ENCODE measurements around the gene SNX5. TPM values are rescaled to one million over a fixed set of nuclear protein-coding genes. Genes with fewer than 3 reads are reported as not detected.
"Not testable (repeated sequence)": the region's sequence is repeated elsewhere in the genome, so short reads cannot be mapped to it uniquely, and the experiment has no call there.

The SNX5 gene
- total RNA-seq, 1 experiment from 2014 or later: 129 TPM

GRCh38 chr20:17960400-17960885 lies 8.2 kb downstream of the SNX5 start:
- DNase-seq (ENCODE audit: low read depth): not testable (repeated sequence)

- DNase-seq (ENCODE audit: low read depth): no peak
These were observed 9.4 kb downstream of the SNX5 start for GRCh38 chr20:17959257-17959627.

- no peak for DNase-seq (ENCODE audit: low read depth)
These were observed 10.0 kb downstream of the SNX5 start for GRCh38 chr20:17958373-17959256.

DNA sequence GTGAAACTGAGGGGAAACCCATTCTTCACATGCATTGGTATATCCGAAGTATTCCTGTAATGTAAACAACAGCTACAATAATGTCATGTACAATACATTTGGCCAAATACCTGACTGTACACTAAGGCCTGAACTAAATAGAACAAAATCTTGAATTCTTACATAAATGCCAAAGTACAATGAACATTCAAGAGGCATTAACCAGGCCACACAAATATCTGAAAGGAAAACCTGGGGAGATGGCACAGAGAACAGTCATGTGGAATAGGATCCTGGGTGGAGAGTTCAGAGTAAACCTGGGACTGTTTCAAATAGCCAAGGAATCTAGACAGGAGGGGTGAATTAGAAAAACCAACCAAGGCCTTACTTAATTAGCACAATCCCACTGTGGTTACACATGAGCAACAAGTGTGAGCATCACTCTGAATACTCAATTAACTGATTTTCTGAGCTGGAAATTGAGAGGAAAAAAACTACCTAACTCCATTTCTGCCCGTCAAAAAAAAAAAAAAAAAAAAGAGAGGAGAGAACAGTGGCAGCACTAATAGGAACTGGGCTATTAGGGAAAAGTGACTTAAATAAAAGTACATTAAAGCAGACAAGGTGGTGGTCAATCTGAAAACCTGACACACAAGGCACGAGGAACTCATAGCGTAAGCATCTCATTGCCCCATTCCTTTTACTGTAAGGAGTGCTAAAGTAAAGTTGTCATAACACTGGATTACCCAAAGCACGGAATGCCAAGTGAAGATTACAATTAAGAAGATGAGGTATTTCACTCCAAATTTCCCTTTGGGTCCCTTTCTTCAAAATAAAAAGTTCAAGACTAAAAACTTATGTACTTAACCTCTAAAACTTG lies 10.9 kb downstream of the SNX5 start:
- no peak for DNase-seq (ENCODE audit: low read depth)

DNA sequence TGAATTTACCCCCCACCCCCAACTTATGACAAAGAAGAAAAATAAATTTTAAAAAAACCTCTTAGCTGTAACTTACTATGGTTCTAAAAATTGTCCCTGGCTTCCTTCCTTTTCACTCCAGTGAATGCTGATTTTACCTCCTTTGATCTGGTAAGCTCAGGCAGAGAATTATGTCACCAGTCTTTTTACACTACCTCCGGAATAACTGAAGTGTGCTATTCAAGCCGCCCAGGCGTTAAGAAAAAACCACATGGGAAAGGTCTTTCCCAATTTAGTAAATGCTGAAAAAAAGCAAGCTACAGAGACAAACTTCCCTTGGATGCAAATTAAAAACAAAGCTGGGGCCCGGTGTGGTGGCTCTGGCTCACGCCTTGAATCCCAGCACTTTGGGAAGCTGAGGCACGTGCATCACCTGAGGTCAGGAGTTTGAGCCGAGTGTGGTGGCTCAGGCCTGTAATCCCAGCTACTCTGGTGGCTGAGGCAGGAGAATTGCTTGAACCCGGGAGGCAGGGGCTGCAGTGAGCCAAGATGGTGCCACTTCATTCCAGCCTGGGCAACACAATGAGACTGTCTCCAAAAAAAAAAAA lies 12.4 kb downstream of the SNX5 start:
- DNase-seq (ENCODE audit: low read depth): no peak

- no peak for DNase-seq (ENCODE audit: low read depth)
These were observed 13.3 kb downstream of the SNX5 start for GRCh38 chr20:17955302-17955701.

GRCh38 chr20:17953935-17954334 lies 14.7 kb downstream of the SNX5 start:
- DNase-seq (ENCODE audit: low read depth): no peak

DNA sequence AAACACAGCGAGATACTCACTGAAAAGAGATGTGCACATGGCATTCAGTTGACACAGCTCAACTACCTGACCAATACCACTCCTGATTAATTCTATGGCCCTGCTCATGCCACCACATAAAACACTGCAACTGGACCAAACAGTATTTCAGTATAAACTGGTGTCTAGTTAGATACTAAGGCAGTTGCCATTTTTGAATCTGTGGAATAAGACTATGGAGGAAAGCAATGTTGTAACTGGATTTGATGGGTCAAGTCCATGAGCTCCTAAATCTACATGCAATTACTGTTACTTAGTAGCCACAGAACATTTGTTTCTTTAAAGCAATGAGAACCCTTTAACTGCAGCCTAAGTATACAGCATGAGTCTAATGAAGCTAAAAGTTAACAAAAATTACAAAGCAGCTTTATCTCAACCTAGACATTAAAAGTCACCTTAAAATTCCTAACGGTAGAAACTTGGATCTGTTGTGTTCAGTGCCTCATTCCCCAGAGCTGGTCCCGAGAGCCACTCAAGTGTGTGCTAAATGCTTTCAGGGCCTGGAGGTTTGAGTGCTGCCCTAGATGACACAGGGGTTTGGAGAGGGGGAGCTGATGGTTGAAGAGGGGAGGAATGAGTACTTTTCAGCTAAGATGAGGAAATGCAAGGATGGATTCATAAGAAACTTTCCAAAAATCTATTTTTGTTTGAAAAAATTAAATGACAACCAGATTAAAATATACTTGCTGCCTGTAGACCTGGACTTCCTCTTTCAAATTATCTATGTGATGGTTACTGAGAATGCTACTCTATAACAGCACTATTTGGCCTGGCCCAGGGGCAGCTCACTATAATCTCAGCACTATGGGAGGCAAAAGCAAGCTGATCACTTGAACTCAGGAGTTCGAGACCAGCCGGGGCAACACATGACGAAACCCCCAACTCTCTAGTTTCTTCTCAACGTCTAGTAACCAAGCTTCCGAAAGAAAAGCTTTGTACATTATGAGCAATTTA lies 15.6 kb downstream of the SNX5 start:
- no peak for DNase-seq (ENCODE audit: low read depth)

DNA sequence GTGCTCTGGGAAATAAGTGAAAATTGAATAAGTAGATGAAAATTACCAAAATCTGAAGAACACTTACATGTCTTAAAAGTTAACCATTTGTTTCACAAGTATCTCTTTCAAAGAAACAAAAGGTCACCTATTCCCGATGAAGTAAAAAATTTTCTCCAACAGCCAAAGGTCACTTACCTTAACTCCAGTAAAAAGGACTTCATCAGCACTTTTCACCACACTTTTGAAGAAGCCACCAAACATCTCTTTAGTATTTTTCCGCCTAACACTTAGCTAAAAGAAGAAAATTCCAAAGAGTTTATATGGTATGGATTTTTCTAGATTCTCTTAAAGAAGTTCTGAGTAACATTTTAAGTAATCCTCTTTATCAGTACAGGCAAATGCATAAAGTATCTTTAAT lies 17.3 kb downstream of the SNX5 start:
- DNase-seq (ENCODE audit: low read depth): no peak

DNA sequence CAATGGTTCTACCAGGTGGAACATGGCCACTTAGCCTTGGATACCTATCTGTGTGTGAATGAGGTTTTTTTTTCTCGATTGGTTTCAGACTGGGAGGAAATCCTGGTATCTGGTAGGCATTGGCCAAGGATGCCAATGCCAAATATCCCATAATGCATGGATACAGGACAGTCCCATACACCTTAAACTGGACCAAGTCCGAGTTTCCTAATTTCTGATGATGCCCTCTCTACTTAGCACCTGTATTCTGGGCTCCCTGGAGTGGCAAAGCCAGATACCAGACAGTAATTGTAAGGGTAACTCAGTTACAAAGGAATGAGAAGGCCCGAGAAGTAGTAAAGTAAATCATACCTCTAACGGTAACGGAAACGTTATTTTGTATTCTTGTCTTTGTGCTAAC lies 17.9 kb downstream of the SNX5 start:
- DNase-seq (ENCODE audit: low read depth): no peak

- DNase-seq (ENCODE audit: low read depth): no peak
These were observed 18.7 kb downstream of the SNX5 start for GRCh38 chr20:17949899-17950298.

GRCh38 chr20:17948442-17948841 lies 20.2 kb downstream of the SNX5 start:
- no peak for DNase-seq (ENCODE audit: low read depth)

- no peak for DNase-seq (ENCODE audit: low read depth)
These were observed 21.1 kb downstream of the SNX5 start for GRCh38 chr20:17947474-17947815.

DNA sequence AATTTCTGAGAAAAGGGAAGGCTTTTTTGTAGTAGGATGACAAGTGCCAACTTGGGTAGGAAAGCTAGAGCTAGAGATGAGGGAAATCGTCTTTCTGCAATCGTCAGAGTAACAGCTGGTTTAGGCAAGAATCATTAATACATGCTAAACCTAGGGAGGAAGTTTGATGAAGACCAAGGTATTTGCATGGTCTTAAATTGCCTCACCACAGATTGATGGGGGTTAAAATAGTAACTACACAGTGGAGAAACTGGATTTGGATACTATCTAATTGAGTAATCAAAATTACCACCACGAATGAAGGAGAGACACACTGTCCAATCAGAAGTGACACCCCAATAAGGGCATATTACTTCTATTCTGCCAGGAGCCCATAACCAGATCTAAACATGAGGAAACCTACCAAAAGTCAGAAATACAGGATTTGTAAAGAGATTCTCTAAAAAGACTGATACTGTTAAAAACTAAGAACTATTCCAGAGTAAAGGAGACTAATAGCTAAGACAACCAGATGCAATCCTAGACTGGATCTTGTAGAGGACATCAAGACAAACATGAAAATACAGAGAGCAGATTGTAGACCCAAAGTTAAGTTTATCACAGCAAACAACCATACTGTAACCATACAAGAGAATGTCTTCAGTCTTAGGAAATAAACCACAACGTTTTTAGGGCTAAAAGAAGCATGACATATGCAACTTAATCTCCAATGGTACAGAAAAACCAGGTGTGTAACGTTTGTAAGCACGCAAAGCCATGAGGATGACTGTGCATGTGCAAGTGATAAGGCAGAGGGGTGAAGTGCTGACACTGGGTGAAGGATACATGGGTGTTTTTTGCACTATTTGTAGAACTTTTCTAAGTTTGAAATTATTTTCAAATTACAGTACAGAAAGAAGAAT lies 21.8 kb downstream of the SNX5 start:
- DNase-seq (ENCODE audit: low read depth): no peak

DNA sequence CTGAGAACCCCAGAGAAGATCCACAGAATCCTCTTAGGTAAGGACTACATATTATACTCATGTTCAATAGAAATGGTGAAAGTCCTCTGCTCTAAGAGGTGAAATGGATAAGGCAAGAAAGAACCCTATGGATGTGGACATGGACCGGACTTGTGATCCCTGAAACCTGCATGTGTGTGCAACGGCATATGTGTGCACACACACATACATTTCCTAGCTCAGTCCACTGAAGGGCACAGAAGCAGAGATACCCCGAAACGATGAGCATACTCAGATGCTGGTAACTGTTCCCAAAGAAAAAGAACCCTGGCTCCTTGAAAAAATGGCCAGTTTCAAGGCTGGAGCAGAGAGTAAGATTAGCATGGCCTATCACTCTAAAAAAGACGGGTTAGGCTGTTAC lies 22.6 kb downstream of the SNX5 start:
- no peak for DNase-seq (ENCODE audit: low read depth)

DNA sequence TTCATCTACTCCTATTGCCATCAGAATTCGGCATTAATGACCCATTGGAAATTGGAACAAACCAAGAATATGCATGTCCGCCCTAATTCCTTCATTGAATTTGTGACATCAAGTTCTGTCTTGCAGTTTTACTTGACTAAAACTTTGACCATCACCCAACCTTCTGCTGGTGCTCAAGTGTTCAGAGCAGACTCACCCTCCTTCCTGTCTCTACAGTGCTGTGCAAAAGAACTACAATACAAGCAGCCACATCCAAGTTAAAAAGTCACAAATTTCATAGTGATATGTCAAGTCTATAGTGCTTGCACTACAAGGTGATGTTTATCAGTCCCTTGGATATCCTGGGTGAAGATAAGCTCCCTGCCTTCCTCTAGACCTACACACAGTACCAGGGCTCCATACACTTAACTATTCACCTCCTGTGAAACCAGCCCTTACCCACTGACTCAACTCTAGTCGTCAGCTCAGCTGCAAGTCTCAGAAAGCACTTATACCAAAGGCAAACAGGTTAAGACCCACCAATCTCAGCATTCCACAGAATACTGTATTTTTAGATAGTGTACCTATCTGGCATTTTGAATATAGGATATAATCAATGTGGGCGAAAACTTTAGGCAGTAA lies 23.6 kb downstream of the SNX5 start:
- DNase-seq (ENCODE audit: low read depth): no peak

DNA sequence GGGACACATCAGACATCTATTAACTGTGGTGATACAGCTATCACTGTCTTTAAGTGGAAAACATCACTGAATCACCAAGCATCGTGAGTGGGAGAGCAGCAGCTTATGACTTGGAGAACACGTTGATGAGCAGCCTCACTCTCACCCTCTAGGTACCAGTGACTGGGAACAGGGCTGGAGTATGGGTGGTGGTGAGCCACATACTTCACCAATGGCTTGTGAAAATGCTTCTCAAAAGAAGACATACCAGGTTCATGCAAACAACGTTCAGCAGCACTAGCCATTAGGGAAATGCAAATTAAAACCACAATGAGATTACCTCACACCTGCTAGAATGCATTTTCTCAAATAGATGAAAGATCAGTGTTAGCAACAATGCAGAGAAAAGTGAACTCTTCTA lies 25.3 kb downstream of the SNX5 start:
- DNase-seq (ENCODE audit: low read depth): no peak

DNA sequence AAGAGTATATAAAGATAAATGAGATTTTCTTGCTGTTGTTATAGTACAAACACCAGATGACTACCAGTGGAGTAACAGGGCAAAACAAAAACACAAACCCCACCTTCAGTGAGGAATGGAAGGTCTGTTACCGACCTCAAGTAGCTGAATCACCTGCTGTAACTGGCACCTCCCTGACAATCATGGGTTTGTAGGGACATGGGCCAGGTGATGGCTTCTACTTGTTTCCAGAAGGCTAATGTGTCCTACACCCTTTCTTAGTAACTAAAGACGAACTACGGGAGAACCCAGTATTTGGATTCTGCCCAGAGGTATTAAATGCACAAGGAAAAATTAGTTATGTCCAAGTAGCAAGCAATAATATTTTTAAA lies 26.8 kb downstream of the SNX5 start:
- no peak for DNase-seq (ENCODE audit: low read depth)

DNA sequence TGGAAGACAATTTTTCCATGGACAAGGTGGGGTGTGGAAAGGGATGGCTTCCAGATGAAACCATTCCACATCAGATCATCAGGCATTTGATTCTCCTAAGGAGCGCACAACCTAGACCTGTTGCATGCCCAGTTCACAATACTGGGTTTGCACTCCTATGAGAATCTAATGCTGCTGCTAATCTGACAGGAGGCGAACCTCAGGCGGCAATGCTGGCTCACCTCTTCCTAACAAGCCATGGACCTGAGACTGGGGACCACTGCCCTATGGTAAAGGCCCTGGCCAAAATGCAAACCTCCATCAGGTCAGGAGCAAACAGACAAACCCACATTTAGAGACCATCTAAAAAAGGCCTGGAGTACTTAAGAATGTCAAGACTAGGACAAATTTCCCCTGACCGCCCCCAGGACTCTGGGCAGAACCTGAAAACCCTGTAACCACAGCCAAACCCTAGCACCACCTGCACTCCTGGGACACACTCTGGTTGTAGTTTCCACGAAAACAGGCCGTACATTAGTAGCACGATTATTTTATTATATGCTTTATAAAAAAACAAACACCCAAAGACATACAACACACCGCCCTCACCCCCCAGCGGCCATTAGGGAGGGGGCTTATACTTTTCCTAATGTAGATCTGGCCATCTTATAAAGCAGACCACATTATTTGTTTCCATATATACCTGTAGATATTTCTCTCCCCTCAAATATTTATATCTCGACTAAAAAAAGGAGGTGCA lies 27.3 kb downstream of the SNX5 start:
- DNase-seq (ENCODE audit: low read depth): no peak

Measured in Daoy (cell line).